Uterus (tissue), 4 donors: ENCODE results near the gene VWDE. TPM values are rescaled to one million over a fixed set of nuclear protein-coding genes. Genes with fewer than 3 reads are reported as not detected.

Experiments
- DNase-seq, 2 donors: peaks; one replicate each; pipeline ENCODE4 v3.0.0-alpha.2; 2019 to 2020
- H3K27ac ChIP-seq, 2 donors: fragments of 200-600 bp; sonication (generic); 1 replicate in 1 of 2; 2 replicates in 1 of 2; pipeline ENCODE4 v1.5.1; 2016 to 2018
- H3K27me3 ChIP-seq, 2 donors: fragments of 200-600 bp; sonication (generic); one replicate each; pipeline ENCODE4 v1.5.1; 2018 to 2019; ENCODE audit warnings: control low read depth in 1 of 2
- H3K36me3 ChIP-seq, 2 donors: fragments of 200-600 bp; sonication (generic); one replicate each; pipeline ENCODE4 v1.5.1; 2019; ENCODE audit warnings: control low read depth in 1 of 2
- H3K4me1 ChIP-seq, 2 donors: fragments of 200-600 bp; sonication (generic); one replicate each; pipeline ENCODE4 v1.5.1; 2018 to 2019; ENCODE audit warnings: control low read depth in 1 of 2
- H3K4me3 ChIP-seq, 2 donors: fragments of 200-600 bp; sonication (generic); 1 replicate in 1 of 2; 2 replicates in 1 of 2; pipeline ENCODE4 v1.5.1; 2018 to 2019; ENCODE audit warnings: mild to moderate bottlenecking in 1 of 2
- H3K9me3 ChIP-seq, 2 donors: fragments of 200-600 bp; sonication (generic); one replicate each; pipeline ENCODE4 v1.5.1; 2019; ENCODE audit warnings: control low read depth in 1 of 2
- CTCF ChIP-seq, 4 experiments: fragments of 200-600 bp in 2 of 4; fragments of 450-650 bp in 2 of 4; sonication (generic) in 2 of 4; IDR thresholded peaks; one replicate each; pipeline ENCODE4 v1.5.1; 2016 to 2019; ENCODE audit warnings: antibody characterized with exemption in 4 of 4, mild to moderate bottlenecking in 2 of 4, moderate library complexity in 1 of 4
- POLR2A ChIP-seq, 2 donors: fragments of 450-650 bp; IDR thresholded peaks; one replicate each; pipeline ENCODE4 v1.6.1; 2016; ENCODE audit warnings: antibody characterized with exemption in 2 of 2, mild to moderate bottlenecking in 1 of 2, moderate library complexity in 1 of 2
- intact Hi-C: fragments of 100-400 bp; cut with DNase I; formaldehyde crosslinking; loops from one replicate; pipeline ENCODE4 v1.15.1; 2023; ENCODE audit warnings: low total_unique reads
- total RNA-seq, 4 donors: library from RNA; depleted of rRNA in 3 of 4; stranded (reverse); fragments of >200 nt in 3 of 4; gene quantifications; one replicate each; pipeline versions ENCODE4 v1.1.0 to v1.2.4, GENCODE V29; 2014 to 2023
- donor health status: DM: yes; HTN: yes; CAD: no.

VWDE gene
- total RNA-seq, 4 donors from 2014 or later, result 0.95 to 23.2 TPM; not detected in 2

GRCh38 chr7:12377406-12377805, 26.3 kb downstream of the VWDE start:
- no peaks in the 10 kb centered on the region for H3K9me3 ChIP-seq
- intact Hi-C loops, result no loop called here
- H3K27me3 ChIP-seq, result no peaks in the 10 kb centered on the region
- H3K27ac ChIP-seq, result no peak overlapping the region
- TF ChIP-seq POLR2A (IDR thresholded peaks at IDR 0.05) (no peak), CTCF (IDR thresholded peaks at IDR 0.05) (no peak)
- no peak for DNase-seq
- no peak overlapping the region for H3K4me3 ChIP-seq
- H3K4me1 ChIP-seq, result no peaks in the 10 kb centered on the region
- no peaks in the 10 kb centered on the region for H3K36me3 ChIP-seq

- no peak for DNase-seq
- Histone ChIP-seq H3K4me3 (no peak overlapping the region), H3K36me3 (no peaks in the 10 kb centered on the region), H3K27me3 (no peaks in the 10 kb centered on the region), H3K4me1 (no peaks in the 10 kb centered on the region), H3K9me3 (no peaks in the 10 kb centered on the region), H3K27ac (no peak overlapping the region)
- no peak for TF ChIP-seq POLR2A (IDR thresholded peaks at IDR 0.05)
- TF ChIP-seq CTCF (IDR thresholded peaks at IDR 0.05), result no peak
- intact Hi-C loops, result no loop called here
Measured at GRCh38 chr7:12373580-12374263, 29.9 kb downstream of the VWDE start.

- H3K9me3 ChIP-seq, result no peaks in the 10 kb centered on the region
- no peak for DNase-seq
- no peak overlapping the region for H3K4me3 ChIP-seq
- intact Hi-C loops, result no loop called here
- H3K36me3 ChIP-seq, result no peaks in the 10 kb centered on the region
- TF ChIP-seq POLR2A (IDR thresholded peaks at IDR 0.05) (no peak), CTCF (IDR thresholded peaks at IDR 0.05) (no peak)
- H3K27ac ChIP-seq, result no peak overlapping the region
- no peaks in the 10 kb centered on the region for H3K4me1 ChIP-seq
- no peaks in the 10 kb centered on the region for H3K27me3 ChIP-seq
Measured at GRCh38 chr7:12370249-12370648, 33.4 kb downstream of the VWDE start.

DNA sequence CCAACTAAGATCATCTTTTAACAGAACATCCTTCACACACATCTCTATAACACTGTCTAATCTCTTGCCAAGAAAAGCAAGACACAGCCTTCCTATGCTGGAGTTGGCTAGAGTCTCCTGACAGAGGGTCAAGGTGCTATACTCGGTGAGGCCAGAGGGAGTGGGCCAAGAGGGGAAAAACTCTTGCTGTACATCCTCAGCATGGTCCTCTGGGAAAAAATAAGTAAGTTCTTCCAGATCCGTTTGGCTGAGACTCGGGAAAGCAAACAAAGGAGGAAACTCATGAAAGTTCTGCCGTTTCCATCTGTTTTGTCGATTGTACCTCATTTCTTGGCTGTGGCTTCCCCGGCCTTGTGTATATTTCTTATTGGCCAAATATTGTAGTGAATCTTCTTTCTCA, 33.9 kb downstream of the VWDE start:
- intact Hi-C loops, result no loop called here
- Histone ChIP-seq H3K27ac (no peak overlapping the region), H3K4me1 (no peaks in the 10 kb centered on the region), H3K27me3 (no peaks in the 10 kb centered on the region), H3K36me3 (no peaks in the 10 kb centered on the region), H3K9me3 (no peaks in the 10 kb centered on the region), H3K4me3 (no peak overlapping the region)
- no peak for DNase-seq
- no peak for TF ChIP-seq POLR2A (IDR thresholded peaks at IDR 0.05)
- TF ChIP-seq CTCF (IDR thresholded peaks at IDR 0.05), result no peak

GRCh38 chr7:12369072-12369471, 34.6 kb downstream of the VWDE start:
- TF ChIP-seq CTCF (IDR thresholded peaks at IDR 0.05) (no peak), POLR2A (IDR thresholded peaks at IDR 0.05) (no peak)
- H3K36me3 ChIP-seq, result no peaks in the 10 kb centered on the region

More at GRCh38 chr7:12369072-12369471, 34.6 kb downstream of the VWDE start:
- H3K27ac ChIP-seq, result no peak overlapping the region
- no peaks in the 10 kb centered on the region for H3K9me3 ChIP-seq
- no peaks in the 10 kb centered on the region for H3K27me3 ChIP-seq
- no peak overlapping the region for H3K4me3 ChIP-seq
- no peaks in the 10 kb centered on the region for H3K4me1 ChIP-seq
- intact Hi-C loops, result no loop called here
- no peak for DNase-seq
